BJ (cell line): ENCODE data around the gene ITGB1. TPM values are rescaled to one million over a fixed set of nuclear protein-coding genes. Genes with fewer than 3 reads are reported as not detected.

Experiments
- CTCF ChIA-PET: fragments of 350-600 bp; formaldehyde crosslinking; extraction: SDS; loops from one replicate; lab custom pipeline; 2021; ENCODE audit warnings: antibody characterized with exemption, inconsistent platforms; lab: Yijun Ruan, JAX
- POLR2A ChIA-PET: fragments of 300-600 bp; sonication (Branson Sonifier 250); formaldehyde crosslinking; extraction: SDS; loops from one replicate; lab custom pipeline; 2021; ENCODE audit warnings: antibody characterized with exemption; lab: Charles Lee
- DNase-seq: peaks from one replicate; pipeline ENCODE4 v3.0.0-alpha.2; 2011; ENCODE audit warnings: low read depth
- H3K27me3 ChIP-seq: 2 replicates; pipeline ENCODE4 v1.6.0; 2011; ENCODE audit warnings: low read length; ENCODE audit not compliant: control insufficient read depth, insufficient read depth
- H3K36me3 ChIP-seq: 2 replicates; pipeline ENCODE4 v1.5.1; 2011; ENCODE audit warnings: low read length; ENCODE audit not compliant: control insufficient read depth, insufficient read depth
- H3K4me3 ChIP-seq: 2 replicates; pipeline ENCODE4 v1.5.1; 2011; ENCODE audit warnings: low read depth, mild to moderate bottlenecking, control low read depth, low read length
- polyA plus RNA-seq: library from polyadenylated mRNA; depleted of rRNA; stranded (reverse); fragments of >200 nt; gene quantifications from 2 replicates; pipeline ENCODE4 v1.2.3, GENCODE V29; 2011
- TF ChIP-seq, protein P1 (sequence below): IDR thresholded peaks from 2 replicates; pipeline ENCODE4 v1.5.1; 2011; ENCODE audit warnings: low read depth, mild to moderate bottlenecking, control low read depth, inconsistent platforms, low read length, moderate library complexity; ENCODE audit not compliant: insufficient read depth

Gene ITGB1
- polyA plus RNA-seq, 1 experiment: 824 TPM

DNA sequence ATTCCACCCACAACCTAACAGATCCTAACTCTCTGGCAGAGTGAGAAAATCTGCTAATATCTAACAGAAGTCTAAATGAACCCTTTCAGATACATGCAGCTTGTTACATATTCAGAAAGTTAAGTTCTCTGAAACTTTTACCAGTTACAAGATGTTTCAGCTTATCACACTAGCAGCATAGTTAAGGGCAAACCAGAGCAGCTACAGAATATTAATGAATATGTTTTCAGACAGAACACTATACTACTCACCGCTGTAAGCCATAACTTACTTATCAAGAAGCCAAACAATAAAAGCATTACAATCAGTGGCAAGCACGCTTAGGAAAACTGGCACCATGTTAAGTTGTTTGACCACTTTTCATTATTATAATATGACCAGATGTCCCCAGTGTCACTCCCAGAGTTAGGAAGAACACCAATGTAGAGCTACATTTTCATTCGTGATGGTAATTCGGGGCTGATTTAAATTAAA lies 2.7 kb downstream of the ITGB1 start:
- ChIA-PET CTCF (interaction anchor here (1.1 to 1.7 kb wide), 6 partner anchors 14 to 53 kb away, joined by 3 to 7 read pairs (median 4); no protein-coding TSS in a partner anchor), POLR2A (interaction anchor here (1.1 kb wide), 1 partner anchor 25 kb away, joined by 4 read pairs; no protein-coding TSS in a partner anchor)
- H3K4me3 ChIP-seq: peak overlapping the region; percentile 92
- H3K36me3 ChIP-seq: no peaks in the 10 kb centered on the region
- no peaks in the 10 kb centered on the region for H3K27me3 ChIP-seq
- TF ChIP-seq, protein P1, sequence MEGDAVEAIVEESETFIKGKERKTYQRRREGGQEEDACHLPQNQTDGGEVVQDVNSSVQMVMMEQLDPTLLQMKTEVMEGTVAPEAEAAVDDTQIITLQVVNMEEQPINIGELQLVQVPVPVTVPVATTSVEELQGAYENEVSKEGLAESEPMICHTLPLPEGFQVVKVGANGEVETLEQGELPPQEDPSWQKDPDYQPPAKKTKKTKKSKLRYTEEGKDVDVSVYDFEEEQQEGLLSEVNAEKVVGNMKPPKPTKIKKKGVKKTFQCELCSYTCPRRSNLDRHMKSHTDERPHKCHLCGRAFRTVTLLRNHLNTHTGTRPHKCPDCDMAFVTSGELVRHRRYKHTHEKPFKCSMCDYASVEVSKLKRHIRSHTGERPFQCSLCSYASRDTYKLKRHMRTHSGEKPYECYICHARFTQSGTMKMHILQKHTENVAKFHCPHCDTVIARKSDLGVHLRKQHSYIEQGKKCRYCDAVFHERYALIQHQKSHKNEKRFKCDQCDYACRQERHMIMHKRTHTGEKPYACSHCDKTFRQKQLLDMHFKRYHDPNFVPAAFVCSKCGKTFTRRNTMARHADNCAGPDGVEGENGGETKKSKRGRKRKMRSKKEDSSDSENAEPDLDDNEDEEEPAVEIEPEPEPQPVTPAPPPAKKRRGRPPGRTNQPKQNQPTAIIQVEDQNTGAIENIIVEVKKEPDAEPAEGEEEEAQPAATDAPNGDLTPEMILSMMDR: no peak
- no peak for DNase-seq

- no peaks in the 10 kb centered on the region for H3K36me3 ChIP-seq
- CTCF ChIA-PET: interaction anchor here (1.1 to 1.7 kb wide), 4 partner anchors 13 to 54 kb away, joined by 3 to 7 read pairs (median 4); no protein-coding TSS in a partner anchor
- DNase-seq: no peak
These were observed 3.3 kb downstream of the ITGB1 start for GRCh38 chr10:32954545-32955298.

DNA sequence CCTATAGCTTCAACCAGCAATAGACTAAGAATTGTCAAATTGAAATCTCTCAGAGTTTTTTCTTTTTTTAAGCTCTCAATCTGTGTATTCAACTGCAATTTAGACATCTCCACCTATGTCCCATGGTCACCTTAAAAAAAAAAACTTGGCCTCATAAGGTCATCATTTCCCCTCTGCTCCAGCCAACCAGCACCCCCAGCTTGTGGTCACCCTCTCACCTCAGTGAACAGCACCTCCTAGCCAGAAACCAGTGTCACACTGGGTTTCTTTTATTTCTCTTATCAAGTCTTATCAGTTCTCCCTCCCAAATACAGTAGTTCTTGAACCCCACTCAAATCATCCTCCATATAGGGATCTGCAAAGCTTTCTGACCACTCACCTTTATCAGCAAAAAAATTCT lies 4.0 kb downstream of the ITGB1 start:
- POLR2A ChIA-PET: interaction anchor here (1.1 kb wide), 1 partner anchor 26 kb away, joined by 4 read pairs; no protein-coding TSS in a partner anchor
- CTCF ChIA-PET: interaction anchor here (0.6 to 1.7 kb wide), 5 partner anchors 29 to 170 kb away, joined by 3 to 7 read pairs (median 3); no protein-coding TSS in a partner anchor

More at GRCh38 chr10:32954545-32955298, 3.3 kb downstream of the ITGB1 start:
- TF ChIP-seq, protein P1: no peak
- POLR2A ChIA-PET: interaction anchor here (1.1 kb wide), 1 partner anchor 26 kb away, joined by 4 read pairs; no protein-coding TSS in a partner anchor
- H3K27me3 ChIP-seq: no peaks in the 10 kb centered on the region
- H3K4me3 ChIP-seq: peak overlapping the region; percentile 92

DNA sequence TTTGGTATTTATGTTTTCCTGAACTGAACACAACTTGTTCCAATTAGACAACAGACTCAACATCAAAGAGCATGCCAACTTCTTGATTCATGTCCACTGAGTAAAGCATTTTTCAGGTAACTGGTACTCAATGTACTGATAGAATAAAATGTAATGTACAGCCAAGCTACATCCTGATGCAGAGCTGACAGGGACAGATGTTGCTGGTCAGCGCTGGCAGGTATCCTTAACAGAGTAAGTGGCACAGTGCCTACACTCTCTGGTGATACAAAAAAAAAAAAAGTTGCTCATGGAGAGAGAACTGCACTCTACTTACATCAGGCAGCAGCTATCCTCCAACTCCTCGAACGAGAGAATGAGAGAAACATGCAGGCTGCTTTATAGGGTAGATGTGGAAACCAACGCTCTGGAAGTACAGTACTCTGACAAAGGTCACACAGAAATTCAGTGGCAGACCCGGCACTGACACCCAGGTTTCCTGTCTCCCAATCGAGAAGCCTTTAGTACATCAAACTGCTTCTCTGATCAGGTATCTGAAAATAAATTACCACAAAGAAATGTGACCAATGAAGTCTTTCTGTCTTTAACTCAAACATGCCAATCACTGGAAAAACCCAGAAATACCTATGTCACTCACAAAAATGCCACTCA lies 4.6 kb downstream of the ITGB1 start:
- ChIA-PET CTCF (interaction anchor here (0.6 to 1.1 kb wide), 5 partner anchors 9 to 170 kb away, joined by 3 to 4 read pairs (median 3); no protein-coding TSS in a partner anchor), POLR2A (no interaction called here)
- TF ChIP-seq, protein P1: no peak

More for the DNA sequence above, 4.0 kb downstream of the ITGB1 start:
- Histone ChIP-seq H3K4me3 (no peak overlapping the region), H3K36me3 (no peaks in the 10 kb centered on the region), H3K27me3 (no peaks in the 10 kb centered on the region)
- TF ChIP-seq, protein P1: no peak
- DNase-seq: no peak

More for the DNA sequence above, 4.6 kb downstream of the ITGB1 start:
- no peak for DNase-seq
- Histone ChIP-seq H3K27me3 (no peaks in the 10 kb centered on the region), H3K36me3 (no peaks in the 10 kb centered on the region), H3K4me3 (no peak overlapping the region)
